Measurements from ENCODE around the gene VAPB. TPM values are rescaled to one million over a fixed set of nuclear protein-coding genes. Genes with fewer than 3 reads are reported as not detected.

Gene VAPB
- total RNA-seq, 6 experiments from 2014 or later: 48.9 to 57.4 (median 54.5) TPM

GRCh38 chr20:58389324-58389967 lies 417 bp downstream of the VAPB start:
- no peak for TF ChIP-seq CTCF (IDR thresholded peaks at IDR 0.05)
- Mint-ChIP-seq H3K27ac (peak overlapping the region; percentile 94), H3K36me3 (ENCODE audit: low read depth) (peaks cover 28% of the 10 kb centered on the region), H3K9me3 (peaks cover 9% of the 10 kb centered on the region), H3K4me1 (ENCODE audit: low read depth) (peaks cover 47% of the 10 kb centered on the region), H3K27me3 (ENCODE audit: insufficient read depth) (no peaks in the 10 kb centered on the region; the same call in 1 of the 2 replicates), H3K4me3 (peak overlapping the region; percentile 95)
- peak; percentile 11 for DNase-seq

DNA sequence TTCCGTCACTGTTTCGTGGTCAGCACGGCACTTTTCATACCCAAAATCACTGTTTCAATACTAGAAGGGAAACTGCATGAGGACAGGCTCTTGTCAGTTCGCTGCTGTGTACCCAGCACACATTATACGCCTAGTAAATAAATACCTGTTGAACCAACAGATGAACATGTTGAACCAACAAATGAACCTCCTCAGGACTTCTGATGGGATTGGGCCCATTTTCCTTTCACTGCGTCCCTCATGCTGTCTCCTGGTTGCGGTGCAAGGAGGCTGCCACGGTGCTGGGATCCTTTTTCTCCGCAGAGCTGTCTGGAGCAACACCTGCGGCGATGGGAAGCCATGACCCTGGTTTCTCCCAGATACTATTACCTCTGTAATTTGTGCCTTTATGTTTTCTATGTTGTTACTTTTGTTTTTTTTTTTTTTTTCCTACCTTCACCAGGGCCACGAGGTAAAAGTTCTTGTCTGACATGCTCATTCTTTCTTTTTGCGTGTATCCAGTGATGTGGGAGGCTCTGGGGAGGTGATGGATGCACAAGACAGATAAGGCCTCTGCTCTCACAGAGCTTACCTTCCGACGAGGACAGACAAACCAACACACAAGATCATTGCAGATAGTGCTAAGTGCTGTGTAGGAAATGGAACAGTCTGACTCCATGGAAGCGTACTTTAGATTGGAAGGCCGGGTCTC lies 1.1 kb downstream of the VAPB start:
- Mint-ChIP-seq H3K36me3 (ENCODE audit: low read depth) (peaks cover 28% of the 10 kb centered on the region), H3K27ac (peak overlapping the region; percentile 94), H3K9me3 (peaks cover 9% of the 10 kb centered on the region), H3K4me1 (ENCODE audit: low read depth) (peaks cover 51% of the 10 kb centered on the region), H3K27me3 (ENCODE audit: insufficient read depth) (no peaks in the 10 kb centered on the region; the same call in 1 of the 2 replicates), H3K4me3 (peak overlapping the region; percentile 95)
- TF ChIP-seq CTCF (IDR thresholded peaks at IDR 0.05): no peak
- no peak for DNase-seq

DNA sequence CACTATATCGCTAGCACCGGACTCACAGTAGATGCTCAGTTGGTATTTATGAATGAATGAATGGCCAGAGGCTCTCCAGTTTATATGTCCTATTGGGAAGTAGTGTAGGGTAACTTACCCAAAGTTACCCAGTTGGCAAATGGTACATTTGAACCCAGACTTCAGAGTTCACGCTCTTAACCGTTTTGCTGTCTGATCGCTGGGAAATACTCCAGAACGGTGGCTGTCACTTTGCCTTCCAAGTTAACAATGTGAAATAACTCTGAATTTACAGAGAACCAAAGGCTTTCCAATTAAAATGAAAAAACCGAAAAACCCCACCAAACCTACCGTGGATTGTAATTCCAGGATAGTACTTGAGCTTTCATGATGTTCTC lies 1.6 kb downstream of the VAPB start:
- peak overlapping the region; percentile 95 for H3K4me3 Mint-ChIP-seq

DNA sequence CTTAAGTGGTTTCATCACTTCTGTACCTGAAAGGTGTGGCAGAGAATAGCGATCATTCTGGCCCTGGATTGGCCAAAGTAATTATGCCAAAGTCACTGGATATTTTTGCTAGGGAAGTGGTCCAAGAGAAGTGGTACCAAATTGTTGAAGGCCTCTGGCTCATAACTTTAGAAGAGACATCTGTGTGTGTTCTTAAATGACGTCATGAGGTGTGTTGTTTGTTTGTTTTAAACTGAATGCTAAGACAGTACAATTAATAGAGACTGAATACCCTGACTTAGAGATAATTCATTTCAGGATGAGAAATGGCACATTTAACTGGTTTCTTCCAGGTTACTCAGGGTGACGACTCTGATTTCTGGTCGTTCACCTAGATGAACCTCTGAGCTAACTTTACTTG lies 3.3 kb downstream of the VAPB start:
- Mint-ChIP-seq H3K27ac (peak overlapping the region; percentile 71), H3K4me1 (ENCODE audit: low read depth) (peaks cover 58% of the 10 kb centered on the region)

More for the DNA sequence above, 1.6 kb downstream of the VAPB start:
- Mint-ChIP-seq H3K27ac (peak overlapping the region; percentile 94), H3K9me3 (peaks cover 9% of the 10 kb centered on the region), H3K4me1 (ENCODE audit: low read depth) (peaks cover 51% of the 10 kb centered on the region), H3K36me3 (ENCODE audit: low read depth) (peaks cover 28% of the 10 kb centered on the region), H3K27me3 (ENCODE audit: insufficient read depth) (no peaks in the 10 kb centered on the region; the same call in 1 of the 2 replicates)
- no peak for DNase-seq
- no peak for TF ChIP-seq CTCF (IDR thresholded peaks at IDR 0.05)

DNA sequence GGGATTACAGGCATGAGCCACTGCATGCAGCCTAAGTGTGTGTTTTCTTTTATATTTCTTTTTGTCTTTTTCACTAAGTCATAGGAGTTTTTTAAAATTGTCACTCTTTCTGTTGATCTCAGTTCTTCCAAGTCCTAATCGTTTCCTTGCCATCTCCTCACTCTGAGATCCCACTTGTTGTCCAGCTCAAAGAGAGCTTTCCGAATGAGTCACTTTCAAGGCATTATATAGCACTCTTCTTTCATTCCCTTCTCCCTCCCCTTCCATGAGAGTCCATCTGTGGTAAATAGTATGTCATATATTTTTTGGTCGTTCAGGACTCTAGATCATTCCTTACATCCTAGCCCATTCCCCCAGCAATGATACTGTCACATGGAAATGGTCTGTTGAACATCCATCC lies 4.3 kb downstream of the VAPB start:
- TF ChIP-seq CTCF (IDR thresholded peaks at IDR 0.05): no peak
- peak; percentile 56 for DNase-seq
- Mint-ChIP-seq H3K9me3 (peaks cover 9% of the 10 kb centered on the region), H3K27ac (peak overlapping the region; percentile 71), H3K4me3 (peak overlapping the region; percentile 49; the same call in 1 of the 2 replicates), H3K27me3 (ENCODE audit: insufficient read depth) (peaks cover 2% of the 10 kb centered on the region; the same call in 1 of the 2 replicates), H3K36me3 (ENCODE audit: low read depth) (peaks cover 43% of the 10 kb centered on the region), H3K4me1 (ENCODE audit: low read depth) (peaks cover 64% of the 10 kb centered on the region)

More for the DNA sequence above, 3.3 kb downstream of the VAPB start:
- Mint-ChIP-seq H3K4me3 (peak overlapping the region; percentile 19), H3K36me3 (ENCODE audit: low read depth) (peaks cover 37% of the 10 kb centered on the region), H3K9me3 (peaks cover 9% of the 10 kb centered on the region), H3K27me3 (ENCODE audit: insufficient read depth) (peaks cover 2% of the 10 kb centered on the region; the same call in 1 of the 2 replicates)
- no peak for DNase-seq
- TF ChIP-seq CTCF (IDR thresholded peaks at IDR 0.05): no peak
